HepG2 (cell line): Measurements from ENCODE around the gene INPP5E. TPM values are rescaled to one million over a fixed set of nuclear protein-coding genes. Genes with fewer than 3 reads are reported as not detected.

Experiments used
- ATAD3A ChIP-seq: sonication (generic); formaldehyde crosslinking; IDR thresholded peaks from 2 replicates; pipeline ENCODE4 v1.4.0; 2020; ENCODE audit warnings: missing genetic modification reagents
- ATF1 ChIP-seq: IDR thresholded peaks from 2 replicates; pipeline ENCODE4 v1.6.1; 2016; ENCODE audit warnings: mild to moderate bottlenecking, control low read depth
- BCL6 ChIP-seq: IDR thresholded peaks from 2 replicates; pipeline ENCODE4 v1.6.1; 2016; ENCODE audit warnings: missing genetic modification reagents, missing compliant biosample characterization
- ETV5 ChIP-seq: IDR thresholded peaks from 2 replicates; pipeline ENCODE4 v1.6.1; 2018; ENCODE audit warnings: missing biosample characterization, missing genetic modification reagents, inconsistent platforms, borderline replicate concordance
- HDAC2 ChIP-seq: sonication (generic); formaldehyde crosslinking; IDR thresholded peaks from 2 replicates; pipeline ENCODE4 v1.4.0; 2020; ENCODE audit warnings: missing genetic modification reagents
- HNF1A ChIP-seq, 2 experiments: sonication (generic) in 1 of 2; formaldehyde crosslinking in 1 of 2; IDR thresholded peaks; 2 replicates each; pipeline versions ENCODE4 v1.4.0 to v1.6.1; 2016 to 2020; ENCODE audit warnings: borderline replicate concordance in 1 of 2, low read depth in 1 of 2, mild to moderate bottlenecking in 1 of 2, missing genetic modification reagents in 1 of 2
- HNRNPH1 ChIP-seq: fragments of 200-400 bp; formaldehyde crosslinking; optimal IDR thresholded peaks from 2 replicates; pipeline ENCODE3; 2017; ENCODE audit warnings: mild to moderate bottlenecking, low read depth, low read length
- KLF11 ChIP-seq: IDR thresholded peaks from 2 replicates; pipeline ENCODE4 v1.6.1; 2016; ENCODE audit warnings: missing compliant biosample characterization
- NR3C1 ChIP-seq: sonication (generic); formaldehyde crosslinking; IDR thresholded peaks from 2 replicates; pipeline ENCODE4 v1.4.0; 2020; ENCODE audit warnings: missing genetic modification reagents
- RFX5 ChIP-seq: IDR thresholded peaks from 2 replicates; pipeline ENCODE4 v1.6.1; 2011; ENCODE audit warnings: low read depth, low read length, improper control_type of control experiment
- THAP11 ChIP-seq: IDR thresholded peaks from 2 replicates; pipeline ENCODE4 v1.6.1; 2016; ENCODE audit warnings: missing biosample characterization, missing genetic modification reagents
- TOE1 ChIP-seq: sonication (generic); formaldehyde crosslinking; IDR thresholded peaks from 2 replicates; pipeline ENCODE4 v1.4.0; 2020; ENCODE audit warnings: mild to moderate bottlenecking, missing genetic modification reagents
- ZC3H13 ChIP-seq: sonication (generic); formaldehyde crosslinking; IDR thresholded peaks from 2 replicates; pipeline ENCODE4 v1.8.1; 2023; ENCODE audit warnings: mild to moderate bottlenecking, missing genetic modification reagents, moderate library complexity
- ZNF138 ChIP-seq: sonication (generic); formaldehyde crosslinking; IDR thresholded peaks from 2 replicates; pipeline ENCODE4 v1.5.0; 2020; ENCODE audit warnings: mild to moderate bottlenecking, low read depth, missing genetic modification reagents
- ZNF354B ChIP-seq: sonication (generic); formaldehyde crosslinking; IDR thresholded peaks from 2 replicates; pipeline ENCODE4 v1.8.0; 2022; ENCODE audit warnings: mild to moderate bottlenecking, missing genetic modification reagents
- ZNF468 ChIP-seq: sonication (generic); formaldehyde crosslinking; IDR thresholded peaks from 2 replicates; pipeline ENCODE4 v1.8.0; 2022; ENCODE audit warnings: mild to moderate bottlenecking, moderate library complexity, missing genetic modification reagents
- ZNF512B ChIP-seq: sonication (generic); formaldehyde crosslinking; IDR thresholded peaks from 2 replicates; pipeline ENCODE4 v1.5.1; 2020; ENCODE audit warnings: missing genetic modification reagents, mild to moderate bottlenecking, borderline replicate concordance
- ZNF564 ChIP-seq: sonication (generic); formaldehyde crosslinking; IDR thresholded peaks from 2 replicates; pipeline ENCODE4 v1.8.1; 2023; ENCODE audit warnings: mild to moderate bottlenecking, missing genetic modification reagents
- ZNF615 ChIP-seq: sonication (generic); formaldehyde crosslinking; IDR thresholded peaks from 2 replicates; pipeline ENCODE4 v1.5.0; 2020; ENCODE audit warnings: mild to moderate bottlenecking, missing genetic modification reagents, borderline replicate concordance
- ZNF639 ChIP-seq: conservative IDR thresholded peaks from 2 replicates; pipeline ENCODE4 v1.6.1; 2018; ENCODE audit warnings: missing genetic modification reagents
- ZNF740 ChIP-seq: sonication (generic); formaldehyde crosslinking; IDR thresholded peaks from 2 replicates; pipeline ENCODE4 v1.4.0; 2020; ENCODE audit warnings: missing genetic modification reagents
- ZNF766 ChIP-seq: sonication (generic); formaldehyde crosslinking; IDR thresholded peaks from 2 replicates; pipeline ENCODE4 v1.5.0; 2020; ENCODE audit warnings: missing genetic modification reagents, borderline replicate concordance
- polyA plus RNA-seq, 8 experiments: library from polyadenylated mRNA; depleted of rRNA in 3 of 8; stranded (reverse) in 7 of 8; unstranded in 1 of 8; fragments of >200 nt; fragmentation: Illumina TruSeq in 4 of 8; extraction: Trizol in 4 of 8; gene quantifications; 2 replicates each; pipeline versions ENCODE4 v1.2.1 to v1.2.3, GENCODE V29; 2011 to 2016; ENCODE audit warnings: low read depth in 4 of 8, missing spikeins in 1 of 8, mixed read lengths in 1 of 8; ENCODE audit not compliant: insufficient read depth in 1 of 8
- total RNA-seq, 5 experiments: library from RNA; depleted of rRNA; stranded (reverse); fragments of >200 nt; fragmentation: Illumina TruSeq; extraction: Trizol; gene quantifications; 2 replicates each; pipeline ENCODE4 v1.2.3, GENCODE V29; 2016; ENCODE audit warnings: low read depth in 1 of 5

The INPP5E gene
- total and polyA plus RNA-seq, 2 of the 13 experiments (the other 11 are each of a cell fraction or from before 2014, with no cell fraction given): 5.5 TPM

- TF ChIP-seq ZNF512B (CRISPR knock-in tag) (no peak), KLF11 (CRISPR knock-in tag) (no peak), THAP11 (no peak), ZNF615 (no peak), ZNF468 (CRISPR knock-in tag) (no peak), ZNF354B (CRISPR knock-in tag) (no peak), ZNF138 (CRISPR knock-in tag) (no peak), TOE1 (CRISPR knock-in tag) (no peak), ZNF740 (CRISPR knock-in tag) (no peak), ATAD3A (CRISPR knock-in tag) (no peak), ETV5 (CRISPR knock-in tag) (0 out of 2 replicates have a peak, but pooled peaks have one; percentile 34), BCL6 (CRISPR knock-in tag) (no peak), ATF1 (CRISPR knock-in tag) (no peak), ZNF639 (CRISPR knock-in tag) (no peak), NR3C1 (CRISPR knock-in tag) (no peak), ZNF766 (CRISPR knock-in tag) (peak; percentile 83; the same call in 1 of the 2 replicates), ZC3H13 (CRISPR knock-in tag) (no peak), ZNF564 (CRISPR knock-in tag) (no peak), HDAC2 (0 out of 2 replicates have a peak, but pooled peaks have one; percentile 28), RFX5 (no peak), HNF1A (IDR thresholded peaks at IDR 0.05; ENCODE audit: low read depth) (no peak), HNF1A (CRISPR knock-in tag; IDR thresholded peaks at IDR 0.05; ENCODE audit: borderline replicate concordance) (no peak; the same call in 1 of the 2 replicates), HNRNPH1 (no peak)
Measured at GRCh38 chr9:136409557-136410455, 29.8 kb downstream of the INPP5E start (continued).
